H1 (cell line): ENCODE measurements around the gene SLC35A2. TPM values are rescaled to one million over a fixed set of nuclear protein-coding genes. Genes with fewer than 3 reads are reported as not detected.

Experiments used
- polyA plus RNA-seq, 7 experiments: library from polyadenylated mRNA; depleted of rRNA in 3 of 7; stranded (reverse) in 5 of 7; unstranded in 2 of 7; fragments of >200 nt in 5 of 7; fragments of 200-250 nt in 2 of 7; gene quantifications; 1 replicate in 5 of 7; 2 replicates in 1 of 7; 4 replicates in 1 of 7; pipeline versions ENCODE4 v1.2.1 to v1.2.3, GENCODE V29; 2011 to 2013; ENCODE audit warnings: missing spikeins in 2 of 7, mixed read lengths in 2 of 7
- total RNA-seq: library from RNA; stranded (reverse); fragmentation: NEBNext Ultra II Directional; extraction: Animal tissue kit (Norgen Biotek cat#: 25700); gene quantifications from 2 replicates; pipeline ENCODE4 v1.2.1, GENCODE V29; 2021
- TF ChIP-seq, protein P1 (sequence below): fragments of 300-600 bp; sonication (generic); IDR thresholded peaks from 2 replicates; pipeline ENCODE4 v1.7.1; 2012; ENCODE audit warnings: low read length, moderate library complexity, mild to moderate bottlenecking, inconsistent platforms; ENCODE audit not compliant: insufficient replicate concordance

SLC35A2 gene
- total and polyA plus RNA-seq, 2 of the 8 experiments (the other 6 are each of a cell fraction or from before 2014, with no cell fraction given), result 21.4 to 48.3 TPM

DNA sequence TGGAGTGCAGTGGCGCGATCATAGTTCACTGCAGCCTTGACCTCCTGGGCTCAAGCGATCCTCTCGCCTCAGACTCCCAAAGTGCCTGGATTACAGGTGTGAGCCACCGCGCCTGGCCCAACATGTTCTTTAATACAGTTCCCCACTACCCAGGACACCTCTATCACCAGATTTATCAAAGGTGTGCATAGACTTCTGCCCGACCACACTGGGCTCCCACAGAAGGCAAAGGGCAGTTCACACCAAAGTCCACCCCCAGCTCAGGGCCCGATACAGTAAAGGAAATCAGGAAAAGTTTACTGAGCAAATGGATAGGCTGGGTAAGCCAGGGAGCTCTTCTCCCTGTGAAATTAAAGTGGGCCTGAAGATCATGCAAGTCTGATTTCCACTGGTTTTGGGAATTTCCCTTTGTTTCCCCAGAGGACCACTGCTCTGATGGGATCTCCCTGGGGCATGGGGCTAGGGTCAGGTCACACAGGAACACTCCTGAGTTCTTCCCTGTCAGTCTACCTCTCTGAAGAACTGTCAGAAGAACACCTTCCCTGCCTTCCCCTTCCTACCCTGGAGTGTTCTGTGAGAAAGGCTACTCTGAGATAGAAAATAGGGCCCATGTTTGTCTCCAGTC is 25.1 kb upstream of the SLC35A2 start (continued):
- TF ChIP-seq, protein P1, sequence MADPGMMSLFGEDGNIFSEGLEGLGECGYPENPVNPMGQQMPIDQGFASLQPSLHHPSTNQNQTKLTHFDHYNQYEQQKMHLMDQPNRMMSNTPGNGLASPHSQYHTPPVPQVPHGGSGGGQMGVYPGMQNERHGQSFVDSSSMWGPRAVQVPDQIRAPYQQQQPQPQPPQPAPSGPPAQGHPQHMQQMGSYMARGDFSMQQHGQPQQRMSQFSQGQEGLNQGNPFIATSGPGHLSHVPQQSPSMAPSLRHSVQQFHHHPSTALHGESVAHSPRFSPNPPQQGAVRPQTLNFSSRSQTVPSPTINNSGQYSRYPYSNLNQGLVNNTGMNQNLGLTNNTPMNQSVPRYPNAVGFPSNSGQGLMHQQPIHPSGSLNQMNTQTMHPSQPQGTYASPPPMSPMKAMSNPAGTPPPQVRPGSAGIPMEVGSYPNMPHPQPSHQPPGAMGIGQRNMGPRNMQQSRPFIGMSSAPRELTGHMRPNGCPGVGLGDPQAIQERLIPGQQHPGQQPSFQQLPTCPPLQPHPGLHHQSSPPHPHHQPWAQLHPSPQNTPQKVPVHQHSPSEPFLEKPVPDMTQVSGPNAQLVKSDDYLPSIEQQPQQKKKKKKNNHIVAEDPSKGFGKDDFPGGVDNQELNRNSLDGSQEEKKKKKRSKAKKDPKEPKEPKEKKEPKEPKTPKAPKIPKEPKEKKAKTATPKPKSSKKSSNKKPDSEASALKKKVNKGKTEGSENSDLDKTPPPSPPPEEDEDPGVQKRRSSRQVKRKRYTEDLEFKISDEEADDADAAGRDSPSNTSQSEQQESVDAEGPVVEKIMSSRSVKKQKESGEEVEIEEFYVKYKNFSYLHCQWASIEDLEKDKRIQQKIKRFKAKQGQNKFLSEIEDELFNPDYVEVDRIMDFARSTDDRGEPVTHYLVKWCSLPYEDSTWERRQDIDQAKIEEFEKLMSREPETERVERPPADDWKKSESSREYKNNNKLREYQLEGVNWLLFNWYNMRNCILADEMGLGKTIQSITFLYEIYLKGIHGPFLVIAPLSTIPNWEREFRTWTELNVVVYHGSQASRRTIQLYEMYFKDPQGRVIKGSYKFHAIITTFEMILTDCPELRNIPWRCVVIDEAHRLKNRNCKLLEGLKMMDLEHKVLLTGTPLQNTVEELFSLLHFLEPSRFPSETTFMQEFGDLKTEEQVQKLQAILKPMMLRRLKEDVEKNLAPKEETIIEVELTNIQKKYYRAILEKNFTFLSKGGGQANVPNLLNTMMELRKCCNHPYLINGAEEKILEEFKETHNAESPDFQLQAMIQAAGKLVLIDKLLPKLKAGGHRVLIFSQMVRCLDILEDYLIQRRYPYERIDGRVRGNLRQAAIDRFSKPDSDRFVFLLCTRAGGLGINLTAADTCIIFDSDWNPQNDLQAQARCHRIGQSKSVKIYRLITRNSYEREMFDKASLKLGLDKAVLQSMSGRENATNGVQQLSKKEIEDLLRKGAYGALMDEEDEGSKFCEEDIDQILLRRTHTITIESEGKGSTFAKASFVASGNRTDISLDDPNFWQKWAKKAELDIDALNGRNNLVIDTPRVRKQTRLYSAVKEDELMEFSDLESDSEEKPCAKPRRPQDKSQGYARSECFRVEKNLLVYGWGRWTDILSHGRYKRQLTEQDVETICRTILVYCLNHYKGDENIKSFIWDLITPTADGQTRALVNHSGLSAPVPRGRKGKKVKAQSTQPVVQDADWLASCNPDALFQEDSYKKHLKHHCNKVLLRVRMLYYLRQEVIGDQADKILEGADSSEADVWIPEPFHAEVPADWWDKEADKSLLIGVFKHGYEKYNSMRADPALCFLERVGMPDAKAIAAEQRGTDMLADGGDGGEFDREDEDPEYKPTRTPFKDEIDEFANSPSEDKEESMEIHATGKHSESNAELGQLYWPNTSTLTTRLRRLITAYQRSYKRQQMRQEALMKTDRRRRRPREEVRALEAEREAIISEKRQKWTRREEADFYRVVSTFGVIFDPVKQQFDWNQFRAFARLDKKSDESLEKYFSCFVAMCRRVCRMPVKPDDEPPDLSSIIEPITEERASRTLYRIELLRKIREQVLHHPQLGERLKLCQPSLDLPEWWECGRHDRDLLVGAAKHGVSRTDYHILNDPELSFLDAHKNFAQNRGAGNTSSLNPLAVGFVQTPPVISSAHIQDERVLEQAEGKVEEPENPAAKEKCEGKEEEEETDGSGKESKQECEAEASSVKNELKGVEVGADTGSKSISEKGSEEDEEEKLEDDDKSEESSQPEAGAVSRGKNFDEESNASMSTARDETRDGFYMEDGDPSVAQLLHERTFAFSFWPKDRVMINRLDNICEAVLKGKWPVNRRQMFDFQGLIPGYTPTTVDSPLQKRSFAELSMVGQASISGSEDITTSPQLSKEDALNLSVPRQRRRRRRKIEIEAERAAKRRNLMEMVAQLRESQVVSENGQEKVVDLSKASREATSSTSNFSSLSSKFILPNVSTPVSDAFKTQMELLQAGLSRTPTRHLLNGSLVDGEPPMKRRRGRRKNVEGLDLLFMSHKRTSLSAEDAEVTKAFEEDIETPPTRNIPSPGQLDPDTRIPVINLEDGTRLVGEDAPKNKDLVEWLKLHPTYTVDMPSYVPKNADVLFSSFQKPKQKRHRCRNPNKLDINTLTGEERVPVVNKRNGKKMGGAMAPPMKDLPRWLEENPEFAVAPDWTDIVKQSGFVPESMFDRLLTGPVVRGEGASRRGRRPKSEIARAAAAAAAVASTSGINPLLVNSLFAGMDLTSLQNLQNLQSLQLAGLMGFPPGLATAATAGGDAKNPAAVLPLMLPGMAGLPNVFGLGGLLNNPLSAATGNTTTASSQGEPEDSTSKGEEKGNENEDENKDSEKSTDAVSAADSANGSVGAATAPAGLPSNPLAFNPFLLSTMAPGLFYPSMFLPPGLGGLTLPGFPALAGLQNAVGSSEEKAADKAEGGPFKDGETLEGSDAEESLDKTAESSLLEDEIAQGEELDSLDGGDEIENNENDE, result no peak
